Lower leg skin (tissue), 3 donors: ENCODE data around the gene AKR7A2.

ENCODE experiments used
- CTCF ChIP-seq, 3 donors: fragments of 450-650 bp; IDR thresholded peaks; one replicate each; pipeline ENCODE4 v1.5.1; 2016; ENCODE audit warnings: antibody characterized with exemption in 3 of 3, mild to moderate bottlenecking in 3 of 3, moderate library complexity in 2 of 3
- POLR2A ChIP-seq, 2 donors: fragments of 450-650 bp; IDR thresholded peaks; one replicate each; pipeline ENCODE4 v1.6.1; 2016 to 2017; ENCODE audit warnings: antibody characterized with exemption in 2 of 2, mild to moderate bottlenecking in 1 of 2, moderate library complexity in 1 of 2

GRCh38 chr1:19332832-19333231 lies 20.9 kb upstream of the AKR7A2 start:
- TF ChIP-seq CTCF (IDR thresholded peaks at IDR 0.05) (no peak), POLR2A (IDR thresholded peaks at IDR 0.05) (no peak)
